ENCODE data around the gene FLNB. TPM values are rescaled to one million over a fixed set of nuclear protein-coding genes. Genes with fewer than 3 reads are reported as not detected.

Gene FLNB
- polyA plus RNA-seq, 1 of the 3 experiments (the other 2 are of a cell fraction) = 127 TPM

- H3K27ac ChIP-seq (ENCODE audit: low read depth in 2 of 2, low read length in 1 of 2) = peak overlapping the region in 1 of 2 experiments; percentile 88; a peak in 2 of 4 replicates
- POLR2A ChIA-PET = no interaction called here
These were observed 35.6 kb upstream of the FLNB start for GRCh38 chr3:57972531-57973111.

GRCh38 chr3:57973715-57974477 is 34.3 kb upstream of the FLNB start:
- no peaks in the 10 kb centered on the region for H3K9me2 ChIP-seq
- no peaks in the 10 kb centered on the region for H3K79me2 ChIP-seq (ENCODE audit: insufficient read depth)
- no peak overlapping the region for H3K4me3 ChIP-seq (ENCODE audit: low read depth in 2 of 2, low read length in 1 of 2)
- H3K27me3 ChIP-seq (ENCODE audit: insufficient read depth) = no peaks in the 10 kb centered on the region
- ChIA-PET CTCF (interaction anchor here (0.8 to 1.8 kb wide), 2 partner anchors 204 to 244 kb away, joined by 3 to 5 read pairs; no protein-coding TSS in a partner anchor), POLR2A (no interaction called here)
- H2AFZ ChIP-seq (ENCODE audit: low read depth) = no peak overlapping the region
- no peak for DNase-seq
- peaks cover 17 to 46% of the 10 kb centered on the region in 2 experiments for H3K4me1 ChIP-seq (ENCODE audit: control insufficient read depth in 1 of 2, insufficient read depth in 2 of 2, low read depth in 1 of 2, low read length in 1 of 2)
- H3K9me3 ChIP-seq = no peaks in the 10 kb centered on the region
- H3F3A ChIP-seq (replicated peaks; ENCODE audit: insufficient read depth) = peaks cover 40% of the 10 kb centered on the region
- no peaks in the 10 kb centered on the region for H3K36me3 ChIP-seq (replicated peaks in 1 of 2; ENCODE audit: control insufficient read depth in 1 of 2, insufficient read depth in 2 of 2, low read length in 1 of 2)
- WGBS (ENCODE audit: low lambda C conversion rate) = 89% methylated on average over 13 of the region's 13 CpGs
- peak overlapping the region; percentile 21; the same call in 1 of the 2 replicates for H3K4me2 ChIP-seq
- H4K20me1 ChIP-seq (ENCODE audit: insufficient read depth) = no peaks in the 10 kb centered on the region
- peak overlapping the region; percentile 29; the same call in 1 of the 2 replicates for H3K9ac ChIP-seq
- H3K27ac ChIP-seq (ENCODE audit: low read depth in 2 of 2, low read length in 1 of 2) = peak overlapping the region in 1 of 2 experiments; percentile 88; a peak in 3 of 4 replicates
- TF ChIP-seq MAX (IDR thresholded peaks at IDR 0.05; ENCODE audit: low read depth) (no peak), EZH2phosphoT487 (IDR thresholded peaks at IDR 0.05; ENCODE audit: borderline replicate concordance, low read depth) (no peak), RAD21 (IDR thresholded peaks at IDR 0.05; ENCODE audit: low read length) (no peak), RXRA (IDR thresholded peaks at IDR 0.05; ENCODE audit: borderline replicate concordance, low read depth) (no peak), FOXM1 (IDR thresholded peaks at IDR 0.05; ENCODE audit: low read depth) (no peak), USF1 (IDR thresholded peaks at IDR 0.05; ENCODE audit: borderline replicate concordance, low read depth) (no peak), USF2 (IDR thresholded peaks at IDR 0.05; ENCODE audit: borderline replicate concordance, low read depth, low read length) (no peak), REST (IDR thresholded peaks at IDR 0.05; ENCODE audit: low read depth, low read length) (no peak), TCF12 (IDR thresholded peaks at IDR 0.05) (no peak), TAF1 (IDR thresholded peaks at IDR 0.05; ENCODE audit: borderline replicate concordance, low read depth, low read length) (no peak), GABPA (IDR thresholded peaks at IDR 0.05; ENCODE audit: low read depth) (no peak), TEAD4 (IDR thresholded peaks at IDR 0.05; ENCODE audit: borderline replicate concordance, insufficient read depth) (no peak), EP300 (IDR thresholded peaks at IDR 0.05; ENCODE audit: borderline replicate concordance in 1 of 2, low read depth in 1 of 2, low read length in 1 of 2) (no peak)

More at GRCh38 chr3:57972531-57973111, 35.6 kb upstream of the FLNB start:
- TF ChIP-seq PBX3 (IDR thresholded peaks at IDR 0.05) (no peak), FOSL2 (IDR thresholded peaks at IDR 0.05; ENCODE audit: borderline replicate concordance, low read depth) (no peak), SIN3A (IDR thresholded peaks at IDR 0.05; ENCODE audit: borderline replicate concordance, low read depth, low read length) (no peak), TEAD4 (IDR thresholded peaks at IDR 0.05; ENCODE audit: borderline replicate concordance, insufficient read depth) (no peak), NRF1 (IDR thresholded peaks at IDR 0.05; ENCODE audit: low read depth, low read length) (no peak), MXI1 (IDR thresholded peaks at IDR 0.05; ENCODE audit: low read depth, low read length) (no peak), SMC3 (IDR thresholded peaks at IDR 0.05; ENCODE audit: low read depth, low read length) (no peak), ELF1 (IDR thresholded peaks at IDR 0.05) (no peak)
- Histone ChIP-seq H3K4me1 (ENCODE audit: control insufficient read depth in 1 of 2, insufficient read depth in 2 of 2, low read depth in 1 of 2, low read length in 1 of 2) (peaks cover 8 to 37% of the 10 kb centered on the region in 2 experiments), H3K79me2 (ENCODE audit: insufficient read depth) (no peaks in the 10 kb centered on the region), H3F3A (replicated peaks; ENCODE audit: insufficient read depth) (peaks cover 32% of the 10 kb centered on the region), H3K9ac (peak overlapping the region; percentile 40; the same call in 1 of the 2 replicates), H3K36me3 (replicated peaks in 1 of 2; ENCODE audit: control insufficient read depth in 1 of 2, insufficient read depth in 2 of 2, low read length in 1 of 2) (no peaks in the 10 kb centered on the region), H3K9me3 (no peaks in the 10 kb centered on the region), H4K20me1 (ENCODE audit: insufficient read depth) (no peaks in the 10 kb centered on the region), H3K4me3 (ENCODE audit: low read depth in 2 of 2, low read length in 1 of 2) (no peak overlapping the region), H3K4me2 (no peak overlapping the region), H3K9me2 (no peaks in the 10 kb centered on the region), H2AFZ (ENCODE audit: low read depth) (no peak overlapping the region), H3K27me3 (ENCODE audit: insufficient read depth) (no peaks in the 10 kb centered on the region)
- 84% methylated on average over 9 of the region's 9 CpGs for WGBS (ENCODE audit: low lambda C conversion rate)
- no peak for DNase-seq
- CTCF ChIA-PET = interaction anchor here (0.9 kb wide), 1 partner anchor 246 kb away, joined by 3 read pairs; no protein-coding TSS in a partner anchor

Data from SK-N-SH (cell line).